K562 (cell line): ENCODE measurements around the gene CDKN2D.

Experiments
- IRF1 ChIP-seq: sonication (generic); formaldehyde crosslinking; IDR thresholded peaks from 2 replicates; pipeline ENCODE4 v1.8.0; 2022; ENCODE audit warnings: missing genetic modification reagents, mild to moderate bottlenecking, borderline replicate concordance
- POLR2B ChIP-seq: fragments of 450-650 bp; IDR thresholded peaks from 2 replicates; pipeline ENCODE4 v1.6.1; 2018; ENCODE audit warnings: low read depth; ENCODE audit not compliant: partially characterized antibody
- TF ChIP-seq, protein P1 (sequence below), 3 experiments: IDR thresholded peaks in 2 of 3; conservative IDR thresholded peaks in 1 of 3; 2 replicates each; pipeline ENCODE4 v1.5.1; 2011 to 2012; ENCODE audit warnings: low read length in 3 of 3, mild to moderate bottlenecking in 3 of 3, control low read depth in 2 of 3, improper control_type of control experiment in 1 of 3, inconsistent platforms in 1 of 3, low read depth in 1 of 3, mixed read lengths in 1 of 3, moderate library complexity in 1 of 3; ENCODE audit not compliant: insufficient read depth in 2 of 3

GRCh38 chr19:10593820-10594637 is 25.2 kb upstream of the CDKN2D start:
- TF ChIP-seq, protein P1, sequence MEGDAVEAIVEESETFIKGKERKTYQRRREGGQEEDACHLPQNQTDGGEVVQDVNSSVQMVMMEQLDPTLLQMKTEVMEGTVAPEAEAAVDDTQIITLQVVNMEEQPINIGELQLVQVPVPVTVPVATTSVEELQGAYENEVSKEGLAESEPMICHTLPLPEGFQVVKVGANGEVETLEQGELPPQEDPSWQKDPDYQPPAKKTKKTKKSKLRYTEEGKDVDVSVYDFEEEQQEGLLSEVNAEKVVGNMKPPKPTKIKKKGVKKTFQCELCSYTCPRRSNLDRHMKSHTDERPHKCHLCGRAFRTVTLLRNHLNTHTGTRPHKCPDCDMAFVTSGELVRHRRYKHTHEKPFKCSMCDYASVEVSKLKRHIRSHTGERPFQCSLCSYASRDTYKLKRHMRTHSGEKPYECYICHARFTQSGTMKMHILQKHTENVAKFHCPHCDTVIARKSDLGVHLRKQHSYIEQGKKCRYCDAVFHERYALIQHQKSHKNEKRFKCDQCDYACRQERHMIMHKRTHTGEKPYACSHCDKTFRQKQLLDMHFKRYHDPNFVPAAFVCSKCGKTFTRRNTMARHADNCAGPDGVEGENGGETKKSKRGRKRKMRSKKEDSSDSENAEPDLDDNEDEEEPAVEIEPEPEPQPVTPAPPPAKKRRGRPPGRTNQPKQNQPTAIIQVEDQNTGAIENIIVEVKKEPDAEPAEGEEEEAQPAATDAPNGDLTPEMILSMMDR (IDR thresholded peaks at IDR 0.05 in 2 of 3, conservative IDR thresholded peaks at IDR 0.05 in 1 of 3; ENCODE audit: insufficient read depth in 2 of 3, low read depth in 1 of 3, low read length in 3 of 3), result no peak
- TF ChIP-seq IRF1 (no peak), POLR2B (no peak)
